ENCODE results near the gene PRKG1.

PRKG1 gene

DNA sequence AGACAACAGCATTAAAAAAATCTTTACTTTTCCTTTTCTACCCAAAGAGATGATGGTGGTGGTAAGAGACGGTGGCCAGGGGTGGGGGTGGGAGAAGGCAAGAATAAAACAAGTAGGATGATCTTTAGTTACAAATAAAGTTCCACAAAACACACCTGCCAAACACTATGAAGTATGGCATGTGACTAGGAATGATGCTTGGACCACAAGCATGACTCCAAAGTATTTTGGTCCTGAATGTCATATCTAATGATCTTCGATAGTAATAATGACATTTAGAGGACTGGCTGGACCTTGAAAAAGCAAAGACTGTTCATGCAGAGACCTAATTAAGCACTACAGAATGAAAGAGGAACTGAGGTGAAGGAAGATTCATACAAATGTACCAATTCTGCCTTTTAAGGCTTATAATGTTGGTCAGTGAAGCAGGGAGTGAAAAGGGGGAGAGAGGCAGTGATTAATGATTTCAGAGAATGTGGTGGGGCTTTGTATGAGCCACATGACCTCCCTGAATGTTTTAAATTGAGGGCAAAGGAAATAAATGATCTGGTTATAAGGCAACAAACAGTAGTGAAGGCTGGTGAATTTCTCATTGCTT, 1210.2 kb downstream of the PRKG1 start:
- no peak overlapping the region for H3K4me3 ChIP-seq (ENCODE audit: low read length)
- no peak for TF ChIP-seq ZNF274 (IDR thresholded peaks at IDR 0.05; ENCODE audit: low read depth, low read length)

DNA sequence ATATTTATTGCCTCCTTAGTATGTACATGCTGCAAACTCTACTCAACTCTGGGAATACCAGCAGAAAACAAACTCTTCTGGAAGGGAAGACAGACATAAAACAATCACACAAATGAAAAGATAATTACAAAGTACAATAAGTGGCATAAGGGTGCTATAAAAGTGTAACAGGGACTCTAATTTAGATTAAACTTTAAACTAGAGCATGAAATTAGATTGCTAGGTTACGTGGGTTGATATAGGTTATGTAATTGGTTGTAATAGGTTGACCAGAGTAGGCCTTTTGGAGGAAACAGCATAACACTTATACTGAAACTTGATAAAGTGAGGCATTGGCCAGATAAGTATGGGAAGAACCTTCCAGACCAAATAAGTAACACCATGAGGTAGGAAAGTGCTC, 1213.6 kb downstream of the PRKG1 start:
- no peak for TF ChIP-seq ZNF274 (IDR thresholded peaks at IDR 0.05; ENCODE audit: low read depth, low read length)
- no peak overlapping the region for H3K4me3 ChIP-seq (ENCODE audit: low read length)

DNA sequence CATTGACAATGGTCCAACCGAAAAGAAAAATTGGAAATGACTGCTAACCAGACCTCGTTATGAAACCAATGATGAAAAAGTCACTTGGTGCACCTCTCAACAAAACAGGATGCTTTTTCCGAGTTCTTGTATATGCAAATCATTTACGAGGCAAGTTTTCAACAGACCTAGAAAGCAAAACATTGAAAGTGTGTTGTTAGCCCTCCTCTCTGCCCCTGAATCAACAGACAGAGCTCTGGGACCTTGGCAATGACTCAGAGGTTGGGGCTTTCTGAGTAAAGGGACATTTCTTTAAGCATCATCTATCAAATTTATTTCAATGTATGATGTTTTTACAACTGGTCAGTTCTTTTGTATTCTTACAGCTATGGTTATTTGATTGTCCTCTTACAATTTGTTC, 1223.5 kb downstream of the PRKG1 start:
- no peak for TF ChIP-seq ZNF274 (IDR thresholded peaks at IDR 0.05; ENCODE audit: low read depth, low read length)
- H3K4me3 ChIP-seq (ENCODE audit: low read length), result no peak overlapping the region

DNA sequence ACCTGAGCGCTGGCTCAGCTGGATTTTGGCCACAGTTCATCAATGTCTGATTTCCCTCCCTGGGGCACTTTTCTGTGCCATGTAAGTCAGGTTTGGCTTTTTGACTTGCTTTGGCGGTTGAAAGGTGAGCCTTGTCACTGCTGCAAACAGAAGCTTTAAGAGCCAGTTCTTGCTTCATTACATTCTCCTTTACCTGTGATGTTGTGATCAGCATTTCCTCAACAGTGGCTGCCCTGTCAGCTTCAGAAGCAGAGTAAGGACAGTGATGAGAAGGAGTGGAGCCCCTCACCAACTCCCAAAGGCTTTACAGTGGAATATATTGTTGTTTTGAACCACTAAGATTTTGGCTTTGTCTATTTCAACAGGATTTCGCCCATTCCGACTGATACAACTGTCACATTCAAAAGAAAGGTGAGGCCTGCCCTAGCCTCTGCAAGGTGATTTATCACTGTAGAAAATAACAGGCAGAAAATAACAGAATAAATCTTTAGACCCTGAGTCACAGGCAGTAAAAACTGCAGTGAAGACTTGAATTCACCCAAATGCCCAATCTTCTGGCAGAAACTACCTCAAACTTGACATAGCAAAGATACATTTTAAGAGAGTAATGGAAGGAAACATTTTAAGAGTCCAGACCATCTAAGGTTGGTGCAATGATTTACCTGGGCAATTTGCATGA, 1226.5 kb downstream of the PRKG1 start:
- TF ChIP-seq ZNF274 (IDR thresholded peaks at IDR 0.05; ENCODE audit: low read depth, low read length), result no peak
- H3K4me3 ChIP-seq (ENCODE audit: low read length), result no peak overlapping the region

DNA sequence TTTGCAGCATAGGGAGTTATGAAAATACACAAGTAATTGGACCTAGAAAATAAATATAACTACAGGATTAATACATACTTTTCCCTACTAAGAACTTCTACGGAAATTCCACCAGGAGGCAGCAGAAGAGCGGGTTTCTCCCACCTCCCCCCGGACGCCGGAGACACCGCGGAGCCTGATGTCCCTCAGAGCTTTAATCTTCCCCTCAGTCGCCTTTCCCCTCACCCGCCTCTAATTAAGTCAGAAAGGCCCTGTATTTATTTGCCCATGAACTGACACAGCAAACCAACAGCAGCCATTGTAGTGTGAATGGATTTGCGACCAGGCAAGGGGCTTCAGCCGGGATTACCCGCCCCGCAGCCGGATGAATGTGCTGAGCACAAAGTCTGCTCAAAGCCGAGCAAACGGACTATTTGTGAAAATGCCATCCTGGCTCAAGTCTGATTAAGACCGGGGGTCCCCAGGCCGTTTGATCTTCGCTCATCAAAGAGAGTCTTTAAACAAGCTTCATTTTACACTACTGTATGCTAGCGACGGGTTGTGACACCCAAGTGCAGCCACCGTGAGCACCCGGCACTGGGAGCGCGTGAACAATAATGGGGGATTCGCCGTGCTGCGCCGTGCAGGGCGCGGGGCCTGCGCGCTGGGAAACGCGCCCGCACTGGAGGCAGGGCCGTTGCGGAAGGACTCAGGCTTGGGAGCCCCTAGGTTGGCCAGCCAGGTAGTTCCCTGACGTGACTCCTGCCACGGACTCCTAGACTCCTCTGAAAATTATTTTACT, 1234.2 kb downstream of the PRKG1 start:
- TF ChIP-seq ZNF274 (IDR thresholded peaks at IDR 0.05; ENCODE audit: low read depth, low read length), result no peak
- peak overlapping the region; percentile 53; the same call in 1 of the 2 replicates for H3K4me3 ChIP-seq (ENCODE audit: low read length)

DNA sequence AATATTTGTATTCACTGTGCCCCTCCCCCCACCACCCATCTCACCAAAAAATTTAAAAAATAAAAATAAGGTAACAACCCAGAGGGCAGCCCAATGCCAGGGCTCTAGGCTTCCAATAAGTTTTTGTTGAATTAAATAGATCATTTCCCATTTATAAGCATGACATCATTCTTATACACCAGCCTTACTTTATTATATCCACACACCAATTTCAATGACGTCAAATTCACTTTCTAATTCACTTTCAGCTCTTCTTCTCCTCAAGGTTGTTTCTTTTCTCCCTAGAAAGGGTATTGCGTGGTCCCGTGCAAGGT, 1238.6 kb downstream of the PRKG1 start:
- TF ChIP-seq ZNF274 (IDR thresholded peaks at IDR 0.05; ENCODE audit: low read depth, low read length), result no peak
- no peak overlapping the region for H3K4me3 ChIP-seq (ENCODE audit: low read length)

DNA sequence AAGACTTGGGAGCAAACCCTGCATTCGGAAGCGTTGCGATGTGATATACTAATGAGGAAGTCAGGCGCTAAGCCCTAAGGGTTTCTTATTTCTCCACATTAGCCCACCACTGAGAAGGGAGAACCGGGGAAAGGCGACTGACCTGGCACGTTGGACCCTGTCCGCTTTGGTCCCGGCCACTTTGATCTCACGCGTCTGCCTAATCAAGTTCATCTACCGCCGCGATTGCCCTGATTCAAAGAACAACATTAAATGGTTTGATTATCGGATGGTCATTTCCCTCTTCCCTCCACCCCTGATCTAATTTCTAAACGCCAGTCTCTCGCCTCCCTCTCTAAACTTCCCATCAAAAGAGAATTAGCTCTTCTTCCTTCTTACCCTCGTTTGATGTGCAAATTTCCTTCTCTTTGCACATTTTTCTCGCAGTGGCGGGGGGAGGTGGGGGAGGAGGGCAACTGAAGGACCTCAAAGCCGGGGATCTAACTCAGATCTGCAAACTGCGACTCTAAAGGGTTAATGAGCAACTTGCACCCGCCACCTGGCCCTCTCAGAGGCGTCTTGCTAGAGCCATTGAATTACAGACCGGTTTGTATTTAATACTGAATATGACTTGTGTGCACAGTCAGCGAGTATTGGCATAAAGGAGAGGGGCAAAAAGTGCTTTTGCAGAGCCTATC, 1239.1 kb downstream of the PRKG1 start:
- H3K4me3 ChIP-seq (ENCODE audit: low read length), result peak overlapping the region; percentile 25; the same call in 1 of the 2 replicates
- TF ChIP-seq ZNF274 (IDR thresholded peaks at IDR 0.05; ENCODE audit: low read depth, low read length), result no peak

DNA sequence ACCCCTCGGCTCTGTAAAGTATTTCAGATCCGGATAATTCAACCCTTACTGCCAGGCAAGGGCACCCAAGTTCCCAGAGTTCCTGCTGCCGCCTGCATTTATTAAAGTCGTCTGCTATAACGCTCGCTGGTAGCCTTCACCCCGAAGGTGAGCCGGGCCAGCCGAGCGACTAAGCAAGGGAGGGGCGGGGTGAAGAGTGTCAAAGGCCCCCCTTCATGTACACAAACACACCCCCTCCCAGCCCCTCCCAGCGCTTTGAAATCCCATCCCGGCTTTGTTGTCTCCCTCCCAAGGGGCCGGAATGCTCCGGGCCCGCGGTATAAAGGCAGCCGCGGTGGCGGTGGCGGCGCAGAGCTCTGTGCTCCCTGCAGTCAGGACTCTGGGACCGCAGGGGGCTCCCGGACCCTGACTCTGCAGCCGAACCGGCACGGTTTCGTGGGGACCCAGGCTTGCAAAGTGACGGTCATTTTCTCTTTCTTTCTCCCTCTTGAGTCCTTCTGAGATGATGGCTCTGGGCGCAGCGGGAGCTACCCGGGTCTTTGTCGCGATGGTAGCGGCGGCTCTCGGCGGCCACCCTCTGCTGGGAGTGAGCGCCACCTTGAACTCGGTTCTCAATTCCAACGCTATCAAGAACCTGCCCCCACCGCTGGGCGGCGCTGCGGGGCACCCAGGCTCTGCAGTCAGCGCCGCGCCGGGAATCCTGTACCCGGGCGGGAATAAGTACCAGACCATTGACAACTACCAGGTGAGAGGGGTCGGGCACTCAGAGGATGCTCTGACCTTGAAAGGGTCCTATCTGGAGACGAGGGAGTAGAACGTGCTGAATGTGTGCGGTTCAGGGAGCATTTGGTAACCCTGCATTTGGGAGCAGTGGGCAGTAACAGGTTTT, 1239.9 kb downstream of the PRKG1 start, which contains the start of gene DKK1:
Gene DKK1 (plus strand): TSS at position 349 of the 889 bp plus-strand sequence. CDS start 154 bp downstream, at position 503.
- no peak for TF ChIP-seq ZNF274 (IDR thresholded peaks at IDR 0.05; ENCODE audit: low read depth, low read length)
- peak within 1 kb of the TSS; percentile 25; the same call in 1 of the 2 replicates for H3K4me3 ChIP-seq (ENCODE audit: low read length)

DNA sequence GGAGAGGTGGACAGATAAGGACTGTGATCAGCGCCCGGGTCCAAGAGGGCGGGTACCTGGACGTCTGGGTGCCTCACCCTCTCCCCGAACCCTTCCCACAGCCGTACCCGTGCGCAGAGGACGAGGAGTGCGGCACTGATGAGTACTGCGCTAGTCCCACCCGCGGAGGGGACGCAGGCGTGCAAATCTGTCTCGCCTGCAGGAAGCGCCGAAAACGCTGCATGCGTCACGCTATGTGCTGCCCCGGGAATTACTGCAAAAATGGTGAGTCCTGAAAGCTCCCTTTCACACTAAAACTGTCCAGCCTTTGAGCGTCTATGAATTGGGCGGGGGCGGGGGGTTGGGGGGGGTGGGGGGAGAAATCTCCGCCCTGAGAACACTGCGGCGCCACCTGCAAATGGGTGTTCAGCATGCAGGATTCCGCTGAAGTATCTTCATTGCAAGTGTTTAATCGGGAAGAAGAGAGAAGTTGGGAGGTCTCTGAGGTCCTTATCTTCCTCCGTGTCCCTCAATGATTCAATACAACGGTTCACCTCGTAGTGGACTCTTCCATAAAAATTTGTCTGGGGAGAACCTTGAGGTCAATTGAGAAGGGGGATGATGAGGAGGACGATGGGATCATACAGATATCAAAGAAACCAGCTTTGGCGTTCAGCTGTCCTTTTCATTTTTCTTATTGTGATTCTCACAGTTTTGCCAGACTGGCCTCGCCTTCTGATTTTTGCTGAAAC, 1240.7 kb downstream of the PRKG1 start:
- TF ChIP-seq ZNF274 (IDR thresholded peaks at IDR 0.05; ENCODE audit: low read depth, low read length), result no peak
- H3K4me3 ChIP-seq (ENCODE audit: low read length), result no peak overlapping the region

DNA sequence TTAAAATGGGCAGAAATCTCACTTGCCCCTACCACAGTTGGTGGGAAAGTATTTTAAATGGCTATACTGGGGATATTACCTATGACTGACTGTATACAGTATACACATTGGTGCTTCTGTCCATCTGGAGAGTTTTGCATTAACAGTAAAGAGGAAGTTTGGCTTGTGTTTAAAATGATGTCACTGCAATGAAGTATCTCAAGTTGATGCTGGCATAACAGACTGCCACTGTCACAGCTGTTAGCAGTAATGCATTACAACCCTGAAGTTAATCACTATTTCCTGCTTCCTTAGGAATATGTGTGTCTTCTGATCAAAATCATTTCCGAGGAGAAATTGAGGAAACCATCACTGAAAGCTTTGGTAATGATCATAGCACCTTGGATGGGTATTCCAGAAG, 1241.7 kb downstream of the PRKG1 start:
- TF ChIP-seq ZNF274 (IDR thresholded peaks at IDR 0.05; ENCODE audit: low read depth, low read length), result no peak
- H3K4me3 ChIP-seq (ENCODE audit: low read length), result no peak overlapping the region

DNA sequence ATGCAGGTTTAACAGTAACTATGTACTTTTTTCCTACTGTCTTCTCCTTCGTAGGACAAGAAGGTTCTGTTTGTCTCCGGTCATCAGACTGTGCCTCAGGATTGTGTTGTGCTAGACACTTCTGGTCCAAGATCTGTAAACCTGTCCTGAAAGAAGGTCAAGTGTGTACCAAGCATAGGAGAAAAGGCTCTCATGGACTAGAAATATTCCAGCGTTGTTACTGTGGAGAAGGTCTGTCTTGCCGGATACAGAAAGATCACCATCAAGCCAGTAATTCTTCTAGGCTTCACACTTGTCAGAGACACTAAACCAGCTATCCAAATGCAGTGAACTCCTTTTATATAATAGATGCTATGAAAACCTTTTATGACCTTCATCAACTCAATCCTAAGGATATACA, 1242.2 kb downstream of the PRKG1 start:
- TF ChIP-seq ZNF274 (IDR thresholded peaks at IDR 0.05; ENCODE audit: low read depth, low read length), result no peak
- H3K4me3 ChIP-seq (ENCODE audit: low read length), result no peak overlapping the region

DNA sequence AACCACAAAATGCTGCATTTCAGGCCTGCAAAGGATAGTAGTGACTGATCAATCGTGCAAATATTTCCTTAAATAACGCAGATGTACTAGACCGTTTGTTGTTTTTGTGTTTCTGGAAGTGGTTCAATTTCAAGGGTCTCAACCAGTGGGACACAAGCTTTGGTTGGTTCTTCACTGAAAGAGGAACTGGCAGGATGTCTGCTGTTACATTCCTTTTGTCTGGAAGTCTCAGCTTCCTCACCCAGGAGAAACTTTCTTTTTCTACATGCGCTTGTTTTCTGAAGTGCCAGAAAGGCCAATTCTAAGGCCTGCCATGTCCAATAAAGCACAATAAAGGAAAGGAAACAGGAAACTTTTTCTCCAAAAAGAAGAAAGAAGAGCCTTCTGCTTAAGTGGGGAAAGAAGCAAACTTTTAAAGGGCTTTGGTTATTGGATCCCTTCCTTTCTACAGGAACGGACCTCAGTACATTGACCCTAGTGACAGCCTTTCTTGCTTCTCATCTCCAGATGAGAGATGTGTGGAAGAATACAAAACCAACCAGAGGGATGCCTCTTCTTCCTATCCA, 1243.9 kb downstream of the PRKG1 start:
- no peak for TF ChIP-seq ZNF274 (IDR thresholded peaks at IDR 0.05; ENCODE audit: low read depth, low read length)
- H3K4me3 ChIP-seq (ENCODE audit: low read length), result no peak overlapping the region
